ENCODE measurements around the gene C2CD4C. TPM values are rescaled to one million over a fixed set of nuclear protein-coding genes. Genes with fewer than 3 reads are reported as not detected.

The C2CD4C gene
- total and polyA plus RNA-seq, 2 experiments from 2014 or later, result 2.1 to 12.5 TPM

DNA sequence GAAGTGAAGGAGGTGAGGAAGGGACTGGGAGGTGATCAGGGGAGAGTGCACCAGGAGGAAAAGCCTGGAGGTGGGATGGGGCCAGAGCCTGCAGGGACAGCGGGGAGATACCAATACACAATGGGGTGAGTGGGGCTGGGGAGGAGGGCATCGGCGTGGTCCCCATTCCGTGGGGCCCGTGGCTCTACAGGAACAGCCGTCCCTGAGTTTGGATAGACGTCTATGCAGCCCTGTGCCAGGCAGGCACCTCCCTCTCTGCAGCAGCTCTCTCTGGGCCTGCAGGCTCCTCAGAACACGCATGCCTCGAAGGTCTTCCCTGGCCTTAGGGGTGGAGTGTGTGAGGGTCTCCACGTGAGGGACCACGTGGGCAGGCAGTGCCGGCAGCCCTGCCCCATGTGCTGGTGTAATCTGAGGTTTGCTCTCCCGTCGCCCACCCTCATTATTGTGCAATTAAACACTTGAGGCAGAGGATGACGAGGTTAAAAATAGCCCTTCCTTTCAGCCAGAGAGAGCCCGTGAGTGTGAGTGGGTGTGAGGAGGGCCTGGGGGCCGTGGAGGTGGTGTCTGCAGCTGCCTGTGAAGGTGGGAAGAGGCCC, 16.5 kb downstream of the C2CD4C start:
- no peak for DNase-seq (ENCODE audit: low spot score)
- no peak overlapping the region for H3K27ac ChIP-seq (ENCODE audit: low read depth)
- H3K79me2 ChIP-seq (replicated peaks; ENCODE audit: insufficient read depth), result no peaks in the 10 kb centered on the region
- no peak overlapping the region for H3K4me3 Mint-ChIP-seq
- H3K4me1 ChIP-seq (ENCODE audit: insufficient read depth), result 0 out of 2 replicates have a peak, but pooled peaks cover 2% of the 10 kb centered on the region
- no peak overlapping the region for H3K4me2 ChIP-seq
- peaks cover 6% of the 10 kb centered on the region for H3F3A ChIP-seq (replicated peaks; ENCODE audit: low read depth)
- no peaks in the 10 kb centered on the region for H3K27me3 ChIP-seq (ENCODE audit: insufficient read depth)
- ATAC-seq, result no peak
- H2AFZ ChIP-seq, result no peak overlapping the region
- peaks cover 53% of the 10 kb centered on the region for H3K9me3 Mint-ChIP-seq
- H3K9me2 ChIP-seq (ENCODE audit: insufficient read depth), result 0 out of 2 replicates have a peak, but pooled peaks cover 5% of the 10 kb centered on the region
- H3K27me3 Mint-ChIP-seq (ENCODE audit: insufficient read depth, low read depth, poor library complexity), result peaks cover 26% of the 10 kb centered on the region
- peaks cover 9% of the 10 kb centered on the region for H3K4me1 Mint-ChIP-seq
- no peak overlapping the region for H3K4me3 ChIP-seq
- H3K36me3 ChIP-seq (ENCODE audit: insufficient read depth), result no peaks in the 10 kb centered on the region
- peaks cover 14% of the 10 kb centered on the region for H3K36me3 Mint-ChIP-seq (ENCODE audit: low read depth)
- no peak overlapping the region for H3K27ac Mint-ChIP-seq
- no peaks in the 10 kb centered on the region for H4K20me1 ChIP-seq (replicated peaks; ENCODE audit: insufficient read depth)
- TF ChIP-seq, protein P1, sequence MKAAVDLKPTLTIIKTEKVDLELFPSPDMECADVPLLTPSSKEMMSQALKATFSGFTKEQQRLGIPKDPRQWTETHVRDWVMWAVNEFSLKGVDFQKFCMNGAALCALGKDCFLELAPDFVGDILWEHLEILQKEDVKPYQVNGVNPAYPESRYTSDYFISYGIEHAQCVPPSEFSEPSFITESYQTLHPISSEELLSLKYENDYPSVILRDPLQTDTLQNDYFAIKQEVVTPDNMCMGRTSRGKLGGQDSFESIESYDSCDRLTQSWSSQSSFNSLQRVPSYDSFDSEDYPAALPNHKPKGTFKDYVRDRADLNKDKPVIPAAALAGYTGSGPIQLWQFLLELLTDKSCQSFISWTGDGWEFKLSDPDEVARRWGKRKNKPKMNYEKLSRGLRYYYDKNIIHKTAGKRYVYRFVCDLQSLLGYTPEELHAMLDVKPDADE (IDR thresholded peaks at IDR 0.05), result no peak
- TF ChIP-seq ZNF462 (CRISPR knock-in tag; IDR thresholded peaks at IDR 0.05) (no peak), CTCF (conservative IDR thresholded peaks at IDR 0.05; ENCODE audit: low read depth in 2 of 2) (no peak), POLR2AphosphoS5 (IDR thresholded peaks at IDR 0.05; ENCODE audit: low read depth) (no peak), JUNB (IDR thresholded peaks at IDR 0.05; ENCODE audit: unreplicated experiment) (no peak), EZH2 (IDR thresholded peaks at IDR 0.05; ENCODE audit: low read depth, unreplicated experiment) (no peak), NANOG (IDR thresholded peaks at IDR 0.05; ENCODE audit: borderline replicate concordance) (no peak)
